Activated effector memory CD4-positive, alpha-beta T cell treated with anti-CD3 and anti-CD28 coated beads, Interleukin-2, amount 50 U/mL, for 16 hours (primary cell): ENCODE data around the gene ZNF598.

Experiments used
- DNase-seq: peaks from one replicate; pipeline ENCODE4 v3.0.0-alpha.2; 2020

ZNF598 gene

DNA sequence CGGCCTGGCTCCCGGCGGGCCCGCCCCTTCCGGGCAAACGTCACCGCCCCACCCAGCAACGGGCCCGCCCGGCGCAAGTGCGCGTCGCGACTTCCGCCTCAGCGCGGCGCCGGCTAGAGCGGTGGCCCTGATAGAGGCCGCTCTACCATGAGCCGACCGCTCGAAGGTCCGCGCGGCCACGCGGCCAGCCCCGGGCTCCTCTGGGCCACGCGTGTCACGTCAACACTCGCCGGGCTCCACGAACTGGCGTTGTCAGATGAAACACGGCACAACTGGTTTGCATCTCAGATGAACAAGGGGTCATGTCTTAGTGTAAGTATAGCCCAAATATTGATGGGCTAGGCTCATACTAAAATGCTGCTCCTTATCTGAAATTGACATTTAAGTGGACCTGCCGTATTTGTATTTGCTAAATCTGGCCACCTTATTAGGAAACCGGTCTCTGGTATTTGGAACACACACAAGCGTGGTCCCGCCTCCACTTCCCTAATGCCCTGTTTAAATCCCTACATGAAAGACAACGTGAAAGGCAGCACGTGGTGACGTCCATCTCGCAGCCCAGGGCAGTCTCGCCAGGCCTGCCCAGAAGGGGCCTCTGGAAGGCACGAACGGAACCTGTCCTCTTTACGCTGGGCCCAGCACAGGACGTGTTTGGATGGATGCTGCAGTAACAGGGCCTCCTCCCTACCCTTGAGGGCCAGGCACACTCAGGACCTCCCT, at the start of gene ZNF598:
ZNF598 (minus strand) TSS at position 31 of the 720 bp plus-strand sequence.
- DNase-seq = peak; percentile 93

DNA sequence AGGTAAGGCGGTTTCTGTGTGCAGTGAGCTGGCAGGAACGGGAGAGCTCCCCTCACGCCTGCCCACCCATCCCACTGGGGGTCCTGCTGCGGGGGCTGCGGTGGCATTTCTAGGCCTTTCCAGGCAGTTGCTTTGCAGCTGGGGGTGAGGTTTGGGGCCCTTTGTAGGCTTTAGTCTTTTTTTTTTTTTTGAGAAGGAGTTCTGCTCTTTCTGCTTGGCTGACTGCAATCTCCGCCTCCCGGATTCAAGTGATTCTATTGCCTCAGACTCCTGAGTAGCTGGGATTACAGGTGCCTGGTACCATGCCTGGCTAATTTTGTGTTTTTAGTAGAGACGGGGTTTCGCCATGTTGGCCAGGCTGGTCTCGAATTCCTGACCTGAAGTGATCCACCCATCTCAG, 49.3 kb upstream of the ZNF598 start:
- DNase-seq = no peak

DNA sequence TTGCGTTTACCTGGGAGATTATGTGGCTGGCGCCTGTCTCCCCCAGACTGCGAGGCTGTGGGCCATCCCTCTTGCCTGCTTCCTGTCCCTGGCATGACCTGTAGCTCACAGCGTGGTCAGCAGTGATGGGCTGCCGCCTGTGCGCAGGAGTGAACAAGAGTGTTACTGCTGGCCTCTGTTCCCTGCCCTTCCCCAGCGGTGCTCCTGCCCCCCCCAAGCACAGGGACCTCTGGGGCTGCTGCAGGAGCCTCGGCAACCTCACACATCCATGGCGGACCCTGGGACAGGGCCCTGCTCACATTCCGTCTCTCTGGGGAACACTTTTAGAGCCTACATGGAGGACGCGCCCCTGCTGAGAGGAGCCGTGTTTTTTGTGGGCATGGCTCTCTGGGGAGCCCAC, 48.8 kb upstream of the ZNF598 start:
- DNase-seq = no peak

DNA sequence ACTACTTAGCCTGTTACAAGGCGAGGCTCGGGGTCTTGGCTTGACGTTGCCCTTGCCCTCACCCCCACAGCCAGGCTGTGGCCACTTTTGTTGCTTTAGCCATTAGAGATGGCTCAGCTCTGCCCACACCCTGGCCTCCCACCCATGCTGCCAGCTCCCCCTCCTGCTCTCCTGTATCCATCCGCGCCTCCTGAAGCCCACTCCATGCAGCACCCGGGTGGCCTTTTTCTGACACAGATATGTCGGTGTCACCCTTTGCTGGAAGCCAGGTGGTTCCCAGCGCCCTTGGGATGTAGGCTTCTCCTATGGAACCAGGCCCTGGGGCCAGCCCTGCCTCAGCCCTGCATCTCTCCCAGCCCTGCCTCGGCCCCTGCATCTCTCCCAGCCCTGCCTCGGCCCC, 47.8 kb upstream of the ZNF598 start:
- no peak for DNase-seq

DNA sequence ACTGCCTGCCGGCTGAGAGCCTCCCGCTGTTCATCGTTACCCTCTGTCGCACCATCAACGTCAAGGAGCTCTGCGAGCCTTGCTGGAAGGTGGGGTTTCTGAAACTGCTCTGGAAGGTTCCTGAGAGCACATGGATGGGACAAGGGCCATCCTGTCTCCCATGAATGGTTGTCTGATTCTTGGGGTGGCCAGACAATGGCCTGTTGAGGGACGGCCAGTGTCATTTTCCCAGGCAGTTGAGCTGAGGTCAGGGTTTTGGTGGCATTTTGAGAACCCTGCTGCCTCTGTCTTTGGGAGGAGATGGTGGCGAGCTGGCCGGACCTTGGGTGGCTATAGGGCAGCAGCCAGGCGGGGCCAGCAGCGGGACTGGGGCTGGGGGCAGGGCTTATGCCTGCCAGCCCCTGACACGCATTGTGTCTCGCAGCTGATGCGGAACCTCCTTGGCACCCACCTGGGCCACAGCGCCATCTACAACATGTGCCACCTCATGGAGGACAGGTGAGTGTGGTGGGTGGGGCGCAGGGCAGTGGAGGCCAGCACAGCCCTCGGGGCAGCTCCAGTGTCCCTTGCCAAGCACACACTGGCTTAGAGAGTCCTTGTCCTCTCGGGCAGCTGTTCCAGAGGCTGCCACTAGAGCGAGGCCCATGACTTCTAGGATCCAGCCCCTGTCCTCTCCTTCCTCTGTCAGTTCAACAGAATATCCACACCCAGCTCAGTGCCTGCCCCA, 47.2 kb upstream of the ZNF598 start:
- no peak for DNase-seq

DNA sequence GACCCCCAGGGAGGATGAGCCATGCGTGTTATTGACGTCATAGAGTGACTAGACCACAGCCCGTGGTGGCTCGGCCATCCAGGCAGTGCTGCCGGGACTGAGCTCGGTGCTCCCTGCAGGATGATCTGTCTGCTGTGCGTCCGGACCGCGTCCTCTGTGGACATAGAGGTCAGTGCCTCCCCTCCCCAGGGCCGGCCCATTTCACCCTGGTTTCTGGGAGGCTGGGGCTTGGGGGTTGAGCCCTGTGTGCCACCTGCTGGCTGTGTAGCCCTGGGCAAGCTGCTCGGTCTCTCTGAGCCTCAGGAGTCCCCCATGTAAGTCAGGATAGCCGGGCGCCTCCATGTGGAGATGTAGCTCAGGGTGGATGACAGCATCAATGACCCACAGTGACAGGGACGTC, 46.5 kb upstream of the ZNF598 start:
- no peak for DNase-seq

DNA sequence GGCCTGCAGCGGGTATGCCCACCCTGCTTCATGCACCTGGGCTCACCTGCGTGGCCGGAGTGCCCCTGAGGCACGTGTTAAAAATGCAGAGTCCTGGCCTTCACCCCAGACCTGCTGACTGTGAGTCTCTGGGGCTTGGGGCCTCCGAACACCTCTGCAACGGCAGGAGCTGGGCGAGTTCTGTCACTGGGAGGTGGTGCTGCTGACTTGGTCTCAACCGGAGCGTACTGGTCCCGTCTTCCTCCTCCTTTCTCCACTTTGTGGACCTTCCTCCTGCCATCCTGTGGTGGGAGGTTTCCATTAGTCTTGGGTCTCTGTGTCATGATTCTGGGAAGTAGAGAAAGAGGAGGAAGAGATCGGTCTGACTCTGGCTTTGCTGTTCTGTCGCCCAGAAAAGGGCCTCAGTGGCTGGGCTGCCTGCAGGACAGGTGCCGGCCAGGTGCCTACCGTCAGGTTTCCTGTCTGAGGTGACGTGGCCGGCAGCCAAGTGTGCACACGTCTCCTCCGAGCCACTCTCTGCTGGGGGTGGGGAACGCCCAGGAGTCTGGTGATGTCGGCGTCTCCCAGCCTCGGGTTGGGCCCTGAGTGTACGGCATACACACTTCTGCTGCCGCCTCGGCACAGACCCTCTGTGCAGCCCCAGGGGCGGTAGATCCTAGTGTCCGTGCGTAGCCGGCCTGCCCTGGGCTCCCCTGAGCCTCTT, 45.1 kb upstream of the ZNF598 start:
- no peak for DNase-seq

DNA sequence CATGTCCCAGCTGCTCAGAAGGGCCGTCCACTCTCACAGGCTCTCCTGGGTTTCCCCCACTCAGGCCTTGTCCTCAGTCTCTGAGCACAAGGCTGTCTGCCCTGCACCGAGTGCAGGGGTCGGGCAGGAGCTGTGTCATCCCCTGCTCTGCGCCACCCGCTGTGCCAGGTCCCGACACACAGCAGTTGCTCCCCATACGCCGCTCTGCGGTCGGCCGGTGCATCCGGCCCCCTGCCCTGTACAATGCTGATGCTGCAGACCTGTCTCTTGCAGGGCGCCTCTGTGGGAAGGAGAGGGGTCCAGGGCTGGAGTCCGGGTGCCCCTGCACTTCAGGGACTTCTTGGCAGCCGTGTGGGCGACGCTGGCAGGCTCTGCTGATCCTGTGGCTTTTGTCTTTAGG, 44.3 kb upstream of the ZNF598 start:
- no peak for DNase-seq

DNA sequence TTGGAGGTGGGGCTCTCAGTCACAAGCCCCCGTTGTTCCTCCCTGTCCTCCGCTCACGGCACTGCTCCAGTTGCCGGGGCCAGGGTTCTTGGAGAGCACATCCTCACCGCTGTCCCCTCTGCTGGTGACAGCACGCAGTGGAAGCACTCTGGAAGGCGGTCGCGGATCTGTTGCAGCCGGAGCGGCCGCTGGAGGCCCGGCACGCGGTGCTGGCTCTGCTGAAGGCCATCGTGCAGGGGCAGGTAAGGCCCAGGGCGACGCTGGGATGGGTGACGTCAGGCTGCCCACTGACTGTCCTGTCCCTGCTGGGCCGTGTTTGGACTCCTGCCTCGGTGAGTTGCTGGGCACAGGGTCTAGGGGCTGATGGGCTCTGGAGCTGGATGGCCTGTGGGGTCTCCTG, 43.6 kb upstream of the ZNF598 start:
- no peak for DNase-seq

DNA sequence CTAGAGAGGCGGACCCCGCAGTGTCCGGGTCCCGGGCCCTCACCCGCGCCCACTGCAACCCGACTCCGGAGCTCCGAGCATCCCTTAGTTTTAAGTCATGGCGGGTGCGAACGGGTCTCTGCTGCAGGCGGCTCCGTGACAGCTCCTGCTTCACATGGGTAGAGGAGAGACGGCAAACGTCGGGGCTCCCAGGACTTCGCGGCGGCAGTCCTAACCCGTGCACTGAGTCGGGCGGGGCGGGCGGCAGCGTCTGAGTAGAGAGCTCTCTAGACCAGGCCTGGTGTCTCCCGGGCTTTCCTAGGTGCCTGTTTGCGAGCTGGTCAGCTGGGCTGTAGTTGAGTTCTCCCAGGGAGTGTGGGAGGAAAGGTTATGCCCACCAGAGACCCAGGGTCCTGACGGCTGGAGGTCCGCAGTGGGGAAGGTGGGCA, 38.5 kb upstream of the ZNF598 start:
- DNase-seq = no peak

DNA sequence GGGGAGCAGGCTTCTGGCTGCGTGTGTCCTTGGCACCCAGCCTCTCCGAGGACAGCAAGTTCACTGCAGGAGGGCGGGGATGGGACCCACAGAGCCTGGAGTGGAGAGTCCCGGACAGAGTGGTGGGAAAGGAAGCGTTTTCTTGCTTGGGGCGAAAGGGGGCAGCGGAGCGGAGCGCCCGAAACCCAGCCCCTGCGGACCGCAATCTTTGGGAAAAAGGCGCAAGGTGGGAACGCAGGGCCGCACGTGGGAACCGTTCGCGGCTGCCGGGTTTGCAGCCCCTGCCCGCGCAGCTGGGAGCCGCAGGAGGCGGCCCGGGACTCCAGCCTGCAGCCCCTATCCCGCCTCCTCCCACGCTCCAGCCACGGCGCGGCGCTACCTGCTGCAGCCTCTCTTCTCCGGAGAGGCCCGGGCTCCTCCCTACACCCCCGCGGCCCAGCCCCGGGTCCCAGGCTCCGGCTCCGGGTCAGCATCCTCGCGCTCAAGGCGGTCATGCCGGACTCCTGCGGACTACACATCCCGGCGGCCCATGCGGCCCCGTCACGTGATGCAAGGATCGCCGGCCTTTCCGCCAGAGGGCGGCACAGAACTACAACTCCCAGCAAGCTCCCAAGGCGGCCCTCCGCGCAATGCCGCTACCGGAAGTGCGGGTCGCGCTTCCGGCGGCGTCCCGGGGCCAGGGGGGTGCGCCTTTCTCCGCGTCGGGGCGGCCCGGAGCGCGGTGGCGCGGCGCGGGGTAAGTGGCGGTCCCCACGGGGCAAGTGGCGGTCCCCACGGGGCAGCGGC, 37.9 kb upstream of the ZNF598 start, which contains the start of the genes NTHL1 and TSC2:
NTHL1 (minus strand) TSS at position 505 of the 786 bp plus-strand sequence; CDS start at position 494, 11 bp downstream.
TSC2 (plus strand) TSS at position 656 of the 786 bp plus-strand sequence. CDS start 631 bp downstream, outside the sequence.
- DNase-seq = peak; percentile 98

DNA sequence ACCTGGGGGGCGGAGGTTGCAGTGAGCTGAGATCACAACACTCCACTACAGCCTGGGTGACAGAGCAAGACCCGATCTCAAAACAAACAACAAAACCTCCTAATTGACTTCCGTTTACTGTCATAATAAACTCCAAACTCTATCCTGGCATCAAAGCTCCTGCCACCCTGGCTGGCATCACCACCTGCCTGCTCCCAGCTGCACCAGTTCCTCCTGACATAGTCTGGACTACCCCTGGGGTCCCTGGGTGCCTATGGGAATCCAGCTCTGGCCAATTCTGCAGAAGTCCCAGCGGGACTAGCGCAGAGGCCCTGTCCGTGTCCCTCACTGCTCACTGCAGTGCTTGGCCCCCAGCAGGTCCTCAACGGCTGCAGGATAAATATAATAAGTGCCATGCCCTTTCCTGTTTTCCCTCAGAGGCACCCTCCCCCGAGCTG, 37.3 kb upstream of the ZNF598 start:
- no peak for DNase-seq

DNA sequence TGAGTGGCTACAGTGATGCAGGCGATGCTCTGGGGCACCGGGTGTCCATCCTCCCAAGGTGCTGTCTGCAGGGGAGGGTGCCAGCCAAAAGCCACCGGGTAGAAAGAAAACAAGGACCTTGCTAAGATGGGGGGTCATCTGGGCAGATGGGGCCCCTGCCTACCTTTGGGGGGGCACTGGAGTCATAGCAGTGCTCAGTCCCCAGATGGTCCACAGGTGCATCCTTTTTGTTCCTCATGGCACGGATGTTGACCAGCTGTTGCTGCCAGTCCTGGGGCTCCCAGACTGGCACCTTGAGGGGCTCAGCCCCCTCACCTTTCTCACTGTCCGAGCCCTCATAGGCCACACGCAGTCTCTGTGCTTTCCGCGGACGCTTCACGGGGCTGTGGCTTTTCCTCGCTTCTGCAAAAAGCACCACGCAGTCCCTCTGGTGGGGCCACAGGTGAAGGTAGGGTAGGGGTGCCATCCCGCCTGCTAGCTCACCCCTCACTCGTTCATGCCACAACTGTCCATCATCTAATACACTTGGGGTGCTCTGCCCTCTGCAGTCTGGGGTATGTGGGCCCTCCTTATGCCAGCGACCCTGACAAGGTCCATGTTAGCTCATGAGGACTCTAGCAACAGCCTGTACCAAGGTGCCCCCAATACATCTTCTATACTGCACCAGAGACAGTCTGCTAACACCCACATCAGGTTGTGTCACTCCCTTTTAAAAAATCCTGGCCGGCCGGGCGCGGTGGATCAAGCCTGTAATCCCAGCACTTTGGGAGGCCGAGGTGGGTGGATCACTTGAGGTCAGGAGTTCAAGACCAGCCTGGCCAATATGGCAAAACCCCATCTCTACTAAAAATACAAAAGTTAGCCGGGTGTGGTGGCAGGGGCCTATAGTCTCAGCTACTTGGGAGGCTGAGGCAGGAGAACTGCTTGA, 36.6 kb upstream of the ZNF598 start:
- no peak for DNase-seq

DNA sequence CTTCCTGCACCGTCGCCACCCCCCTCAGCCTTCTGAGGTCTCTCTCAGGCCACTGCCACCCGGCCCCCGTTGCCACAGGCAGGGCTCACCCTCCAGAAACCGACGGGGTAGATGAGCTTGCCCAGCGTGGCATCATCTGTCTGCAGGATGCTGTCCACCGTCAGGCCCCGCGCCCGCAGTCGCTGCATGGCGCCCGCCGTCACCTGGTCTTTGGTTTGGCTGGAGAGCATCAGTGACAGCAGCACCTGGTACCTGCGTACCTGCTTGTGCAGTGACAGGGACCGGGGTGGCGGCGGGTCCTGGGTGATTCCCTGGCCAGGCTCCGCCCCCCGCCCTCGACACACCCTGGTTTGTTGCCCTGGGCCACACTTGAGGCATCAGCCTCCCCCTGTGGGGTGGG, 34.9 kb upstream of the ZNF598 start:
- DNase-seq = no peak

DNA sequence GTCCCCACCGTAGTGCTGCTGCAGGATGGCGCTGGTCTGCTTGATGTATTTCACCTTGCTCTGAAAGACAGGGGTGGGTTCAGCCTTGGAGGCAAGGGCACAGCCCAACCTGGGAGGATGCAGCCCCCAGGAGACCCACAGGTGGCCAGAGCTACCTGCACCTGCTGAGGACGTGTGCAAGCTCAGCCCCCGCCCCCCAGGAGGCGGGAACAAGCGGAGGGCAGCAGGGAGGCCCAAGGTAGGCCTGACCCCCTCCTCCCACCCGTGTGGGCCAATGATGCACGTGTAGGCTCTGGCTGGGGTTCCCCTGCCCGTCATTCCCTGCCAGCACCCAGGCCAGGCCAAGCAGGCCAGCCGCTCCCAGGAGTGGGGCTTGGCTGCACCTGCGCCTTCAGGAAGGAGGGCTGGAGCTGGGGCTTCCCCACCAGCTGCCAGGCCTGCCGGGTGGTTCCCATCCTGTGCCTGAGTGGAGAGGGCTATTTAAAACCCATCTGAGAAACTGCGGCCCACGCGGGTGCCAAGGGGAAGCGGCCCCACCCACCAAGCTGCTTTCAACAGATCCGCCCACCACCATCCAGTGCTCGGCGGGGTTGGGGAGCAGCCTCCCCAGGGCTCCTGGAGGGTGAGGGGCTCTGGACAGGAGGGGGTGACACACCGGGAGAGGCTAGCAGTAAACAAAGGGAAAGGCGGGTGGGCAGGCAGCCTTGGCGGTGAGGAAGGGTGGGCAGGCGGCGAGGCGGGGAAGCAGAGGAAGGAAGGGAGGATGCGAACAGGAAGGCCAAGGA, 34.2 kb upstream of the ZNF598 start:
- DNase-seq = no peak

DNA sequence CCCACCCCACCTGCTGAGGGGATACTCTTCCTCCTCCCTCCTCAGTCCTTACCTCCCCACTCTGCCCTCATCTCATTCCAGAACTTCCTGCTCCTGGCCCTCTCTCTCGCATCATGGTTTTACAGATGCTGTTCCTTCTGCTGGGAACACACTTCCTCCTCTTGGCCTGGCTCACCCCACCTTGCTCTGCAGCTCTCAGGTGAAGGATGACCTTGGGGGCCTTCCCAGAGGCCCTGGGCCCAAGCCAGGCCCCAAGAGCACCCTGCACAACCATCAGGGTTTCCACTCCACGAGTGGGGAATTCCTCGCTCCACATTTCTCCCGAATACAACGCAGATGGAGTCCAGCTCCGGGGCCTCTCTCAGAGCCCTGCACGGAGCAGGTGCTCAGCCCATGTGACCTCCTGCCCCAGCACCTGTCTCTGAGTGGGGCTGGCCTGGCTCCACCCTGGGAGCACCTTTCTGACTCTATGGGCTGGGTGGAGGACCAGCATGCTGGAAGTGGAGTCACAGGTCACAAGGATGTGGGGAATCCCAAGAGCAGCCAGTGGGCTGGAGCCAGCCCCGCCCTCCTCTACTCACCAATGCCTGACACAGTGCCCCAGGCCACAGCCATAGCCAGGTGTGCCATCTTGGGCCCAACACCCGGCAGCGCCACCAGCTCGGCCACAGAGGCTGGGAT, 33.5 kb upstream of the ZNF598 start:
- no peak for DNase-seq

DNA sequence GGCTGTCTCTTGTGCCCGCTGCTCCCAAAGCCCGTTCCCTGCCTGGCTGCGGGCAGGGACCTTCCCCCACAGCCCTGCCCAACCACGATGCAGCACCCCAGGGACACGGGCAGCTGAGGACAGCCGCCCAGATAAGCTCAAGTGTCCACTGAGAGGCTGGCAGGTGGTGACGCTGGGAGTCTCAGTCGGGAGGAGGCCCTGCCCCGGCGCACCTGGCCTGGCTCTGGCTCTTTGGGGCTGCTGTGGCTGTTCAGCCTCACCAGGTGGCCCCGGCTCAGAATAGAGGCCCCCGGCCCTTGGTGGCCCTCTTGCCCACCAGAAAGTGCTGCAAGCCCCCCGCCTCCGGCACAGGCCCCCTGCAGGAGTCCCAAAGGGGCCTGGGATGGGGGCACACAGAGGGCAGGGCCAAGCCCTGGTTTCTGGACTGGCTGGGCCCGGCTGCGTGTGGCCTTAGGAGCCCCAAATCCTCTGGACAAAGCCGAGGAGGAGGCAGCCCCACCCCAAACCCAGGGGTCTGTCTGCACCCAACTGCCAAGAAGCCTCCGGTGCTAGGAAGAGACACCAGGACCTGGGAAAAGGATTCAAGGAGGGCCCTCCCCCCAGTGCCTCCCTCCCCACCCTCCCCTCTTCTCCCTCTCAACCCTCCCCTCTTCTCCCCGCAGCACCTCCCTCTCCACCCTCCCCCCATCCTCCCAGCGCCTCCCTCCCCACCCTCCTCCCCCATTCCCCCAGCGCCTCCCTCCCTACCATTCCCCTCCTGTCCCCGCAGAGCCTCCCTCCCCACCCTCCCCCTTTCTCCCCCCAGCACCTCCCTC, 32.8 kb upstream of the ZNF598 start:
- DNase-seq = no peak

DNA sequence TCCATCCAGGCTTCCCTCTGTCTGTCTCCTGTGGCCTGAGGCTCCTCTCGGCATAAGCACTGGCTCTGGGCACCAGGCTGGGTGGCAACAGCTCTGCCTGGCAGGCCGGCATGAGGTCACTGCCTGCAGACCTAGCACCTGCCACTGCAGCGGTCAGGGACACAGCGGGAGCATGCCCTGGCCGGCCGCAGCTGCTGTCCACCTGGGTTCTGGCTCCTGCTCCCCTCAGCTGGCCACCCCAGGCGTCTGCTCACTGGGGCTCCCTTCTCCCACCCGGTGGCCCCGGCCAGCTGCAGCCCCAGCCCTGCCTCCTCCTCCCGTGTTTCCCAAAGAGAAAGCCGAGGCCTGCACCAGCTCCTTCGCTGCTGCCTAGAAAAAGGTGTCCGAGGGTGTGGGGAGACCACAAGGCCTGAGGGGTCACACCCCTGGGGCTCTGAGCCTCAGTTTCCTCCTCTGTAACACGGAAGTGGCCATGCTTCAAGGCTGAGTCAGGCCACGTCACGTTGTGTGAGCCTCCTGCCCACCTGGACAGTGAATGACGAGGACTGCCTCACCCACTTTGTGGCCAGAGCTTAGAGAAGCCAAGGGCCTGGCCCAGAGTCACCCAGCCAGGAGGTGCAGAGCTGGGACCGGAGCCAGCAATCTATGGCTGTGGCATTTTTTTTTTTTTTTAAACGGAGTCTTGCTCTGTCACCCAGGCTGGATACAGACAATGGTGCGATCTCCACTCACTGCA, 31.3 kb upstream of the ZNF598 start:
- DNase-seq = no peak
